Measurements from ENCODE around the gene NPW.
"Not testable (repeated sequence)": the region's sequence is repeated elsewhere in the genome, so short reads cannot be mapped to it uniquely, and the experiment has no call there.

DNA sequence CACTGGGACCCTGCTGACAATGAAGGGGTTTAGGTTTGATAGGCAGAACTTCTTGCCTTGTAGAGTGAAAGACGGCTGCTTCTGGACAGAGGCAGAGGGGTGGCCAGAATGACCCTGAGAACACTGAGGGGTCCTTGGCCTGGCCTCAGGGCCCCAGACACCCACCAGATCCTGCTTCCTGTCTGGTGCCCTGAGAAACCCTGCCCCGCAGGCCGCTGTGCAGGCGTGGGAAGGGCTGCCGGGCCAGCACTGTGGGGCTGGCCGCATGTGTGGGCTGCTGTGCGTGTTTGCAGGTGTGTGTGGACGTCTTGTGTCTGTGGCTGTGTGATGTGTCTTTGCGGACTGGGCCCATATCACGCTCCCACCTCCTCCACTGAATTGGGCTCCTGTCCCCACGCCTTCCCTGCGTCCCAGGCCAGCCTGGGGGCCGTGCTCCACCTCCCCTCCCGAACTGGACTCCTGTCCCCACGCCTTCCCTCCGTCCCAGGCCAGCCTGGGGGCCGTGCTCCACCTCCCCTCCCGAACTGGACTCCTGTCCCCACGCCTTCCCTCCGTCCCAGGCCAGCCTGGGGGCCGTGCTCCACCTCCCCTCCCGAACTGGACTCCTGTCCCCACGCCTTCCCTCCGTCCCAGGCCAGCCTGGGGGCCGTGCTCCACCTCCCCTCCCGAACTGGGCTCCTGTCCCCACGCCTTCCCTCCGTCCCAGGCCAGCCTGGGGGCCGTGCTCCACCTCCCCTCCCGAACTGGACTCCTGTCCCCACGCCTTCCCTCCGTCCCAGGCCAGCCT, 14.5 kb downstream of the NPW start:
- TF ChIP-seq, protein P1, sequence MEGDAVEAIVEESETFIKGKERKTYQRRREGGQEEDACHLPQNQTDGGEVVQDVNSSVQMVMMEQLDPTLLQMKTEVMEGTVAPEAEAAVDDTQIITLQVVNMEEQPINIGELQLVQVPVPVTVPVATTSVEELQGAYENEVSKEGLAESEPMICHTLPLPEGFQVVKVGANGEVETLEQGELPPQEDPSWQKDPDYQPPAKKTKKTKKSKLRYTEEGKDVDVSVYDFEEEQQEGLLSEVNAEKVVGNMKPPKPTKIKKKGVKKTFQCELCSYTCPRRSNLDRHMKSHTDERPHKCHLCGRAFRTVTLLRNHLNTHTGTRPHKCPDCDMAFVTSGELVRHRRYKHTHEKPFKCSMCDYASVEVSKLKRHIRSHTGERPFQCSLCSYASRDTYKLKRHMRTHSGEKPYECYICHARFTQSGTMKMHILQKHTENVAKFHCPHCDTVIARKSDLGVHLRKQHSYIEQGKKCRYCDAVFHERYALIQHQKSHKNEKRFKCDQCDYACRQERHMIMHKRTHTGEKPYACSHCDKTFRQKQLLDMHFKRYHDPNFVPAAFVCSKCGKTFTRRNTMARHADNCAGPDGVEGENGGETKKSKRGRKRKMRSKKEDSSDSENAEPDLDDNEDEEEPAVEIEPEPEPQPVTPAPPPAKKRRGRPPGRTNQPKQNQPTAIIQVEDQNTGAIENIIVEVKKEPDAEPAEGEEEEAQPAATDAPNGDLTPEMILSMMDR (IDR thresholded peaks at IDR 0.05) = not testable (repeated sequence)
- TF ChIP-seq POLR2A (IDR thresholded peaks at IDR 0.05) = not testable (repeated sequence)
